ENCODE measurements around the gene ITPA.

DNA sequence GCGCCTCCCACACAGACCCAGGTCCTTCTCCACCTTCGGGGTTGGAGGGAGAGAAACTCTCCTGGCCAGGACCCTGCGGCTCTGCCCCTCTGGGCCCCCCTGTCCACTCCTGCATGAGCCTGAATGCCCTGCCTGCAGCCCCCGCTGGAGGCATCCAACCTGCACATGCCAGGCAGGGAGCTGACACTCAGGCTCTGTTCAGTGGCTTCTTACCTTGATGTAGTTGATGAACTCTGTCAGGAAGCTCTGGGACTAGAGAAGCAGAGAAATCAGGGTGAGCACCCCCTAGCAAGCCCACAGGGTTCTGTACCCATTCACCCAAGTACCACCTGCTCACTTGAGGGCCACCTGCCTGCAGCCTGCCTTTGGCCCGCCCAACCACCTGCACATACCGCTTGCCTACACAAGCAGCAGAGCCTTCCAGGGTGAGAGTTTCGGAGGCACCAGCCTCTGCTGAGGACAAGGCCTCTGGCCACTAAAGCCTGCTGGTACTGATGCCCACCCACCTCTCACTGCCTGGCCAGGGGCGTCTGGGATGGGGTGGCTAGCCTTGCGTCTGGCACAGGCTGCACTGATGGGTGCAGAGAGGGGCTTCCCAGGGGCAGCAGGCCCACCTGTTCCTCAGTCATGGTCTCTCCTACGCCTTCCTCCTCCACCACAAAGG, 14.5 kb upstream of the ITPA start:
- TF ChIP-seq, protein P1, sequence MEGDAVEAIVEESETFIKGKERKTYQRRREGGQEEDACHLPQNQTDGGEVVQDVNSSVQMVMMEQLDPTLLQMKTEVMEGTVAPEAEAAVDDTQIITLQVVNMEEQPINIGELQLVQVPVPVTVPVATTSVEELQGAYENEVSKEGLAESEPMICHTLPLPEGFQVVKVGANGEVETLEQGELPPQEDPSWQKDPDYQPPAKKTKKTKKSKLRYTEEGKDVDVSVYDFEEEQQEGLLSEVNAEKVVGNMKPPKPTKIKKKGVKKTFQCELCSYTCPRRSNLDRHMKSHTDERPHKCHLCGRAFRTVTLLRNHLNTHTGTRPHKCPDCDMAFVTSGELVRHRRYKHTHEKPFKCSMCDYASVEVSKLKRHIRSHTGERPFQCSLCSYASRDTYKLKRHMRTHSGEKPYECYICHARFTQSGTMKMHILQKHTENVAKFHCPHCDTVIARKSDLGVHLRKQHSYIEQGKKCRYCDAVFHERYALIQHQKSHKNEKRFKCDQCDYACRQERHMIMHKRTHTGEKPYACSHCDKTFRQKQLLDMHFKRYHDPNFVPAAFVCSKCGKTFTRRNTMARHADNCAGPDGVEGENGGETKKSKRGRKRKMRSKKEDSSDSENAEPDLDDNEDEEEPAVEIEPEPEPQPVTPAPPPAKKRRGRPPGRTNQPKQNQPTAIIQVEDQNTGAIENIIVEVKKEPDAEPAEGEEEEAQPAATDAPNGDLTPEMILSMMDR (conservative IDR thresholded peaks at IDR 0.05): no peak
- no peak for TF ChIP-seq EZH2 (IDR thresholded peaks at IDR 0.05; ENCODE audit: low read depth)

All from PC-9 (cell line).